Panc1 (cell line): ENCODE data around the gene CCNG2. TPM values are rescaled to one million over a fixed set of nuclear protein-coding genes. Genes with fewer than 3 reads are reported as not detected.
A peak's percentile ranks its signal among the peaks of the same experiment; 100 is the strongest.

Experiments used
- ATAC-seq: fragments of 200-7000 bp; cut with Tn5 transposase; 2 replicates; pipeline ENCODE4 v1.9.1; 2020; ENCODE audit warnings: mild to moderate bottlenecking, moderate library complexity
- BruUV-seq: library from RNA; stranded (reverse); fragments of 400-500 nt; replicated peaks from 2 replicates; lab custom pipeline; 2021; lab: Mats Ljungman, UMichigan
- CTCF ChIA-PET: fragments of 300-600 bp; sonication (Branson Sonifier 250); formaldehyde crosslinking; loops from one replicate; lab custom pipeline; 2022; ENCODE audit warnings: antibody characterized with exemption; lab: Charles Lee
- POLR2A ChIA-PET: fragments of 300-600 bp; sonication (Branson Sonifier 250); formaldehyde crosslinking; loops from one replicate; lab custom pipeline; 2022; ENCODE audit warnings: antibody characterized with exemption; lab: Charles Lee
- DNase-seq: peaks from one replicate; pipeline ENCODE4 v3.0.0-alpha.2; 2010; ENCODE audit warnings: low read depth, low spot score
- H3K27ac ChIP-seq: 2 replicates; pipeline ENCODE4 v1.5.1; 2011; ENCODE audit warnings: mild to moderate bottlenecking, low read length, inconsistent platforms
- H3K27me3 ChIP-seq: fragments of 200-500 bp; sonication (Bioruptor generic); 2 replicates; pipeline ENCODE4 v1.6.0; 2014; ENCODE audit warnings: low read length, inconsistent platforms; ENCODE audit not compliant: control insufficient read depth, insufficient read depth
- H3K36me3 ChIP-seq: fragments of 200-500 bp; sonication (Bioruptor generic); 2 replicates; pipeline ENCODE4 v1.5.1; 2014; ENCODE audit warnings: inconsistent platforms, mild to moderate bottlenecking, low read length, moderate library complexity; ENCODE audit not compliant: control insufficient read depth, insufficient read depth
- H3K4me1 ChIP-seq: 2 replicates; pipeline ENCODE4 v1.5.1; 2011; ENCODE audit warnings: inconsistent platforms, mild to moderate bottlenecking, low read length, moderate library complexity; ENCODE audit not compliant: control insufficient read depth, insufficient read depth
- H3K4me3 ChIP-seq, 2 experiments: 2 replicates each; pipeline ENCODE4 v1.5.1; 2011 to 2012; ENCODE audit warnings: low read depth in 2 of 2, low read length in 2 of 2, mild to moderate bottlenecking in 2 of 2, inconsistent platforms in 1 of 2, moderate library complexity in 1 of 2
- H3K9me3 ChIP-seq: fragments of 200-500 bp; sonication (Bioruptor generic); 2 replicates; pipeline ENCODE4 v1.5.1; 2014; ENCODE audit warnings: low read depth, mild to moderate bottlenecking, inconsistent platforms, low read length, moderate library complexity; ENCODE audit not compliant: control insufficient read depth, insufficient read depth
- CTCF ChIP-seq: fragments of 450-650 bp; IDR thresholded peaks from 2 replicates; pipeline ENCODE4 v1.5.1; 2017; ENCODE audit warnings: mild to moderate bottlenecking
- POLR2AphosphoS5 ChIP-seq: IDR thresholded peaks from 2 replicates; pipeline ENCODE4 v1.6.1; 2012; ENCODE audit warnings: mild to moderate bottlenecking, low read depth, low read length, moderate library complexity
- REST ChIP-seq, 2 experiments: IDR thresholded peaks; 2 replicates each; pipeline ENCODE4 v1.6.1; 2011 to 2012; ENCODE audit warnings: low read depth in 2 of 2, control low read depth in 1 of 2, low read length in 1 of 2, mild to moderate bottlenecking in 1 of 2, moderate library complexity in 1 of 2; ENCODE audit not compliant: insufficient read depth in 1 of 2
- SIN3A ChIP-seq: IDR thresholded peaks from 2 replicates; pipeline ENCODE4 v1.6.1; 2012; ENCODE audit warnings: low read depth, mild to moderate bottlenecking, low read length, moderate library complexity, borderline replicate concordance; ENCODE audit not compliant: insufficient read depth
- TCF7L2 ChIP-seq: IDR thresholded peaks from 2 replicates; pipeline ENCODE4 v1.6.1; 2011; ENCODE audit warnings: mild to moderate bottlenecking, low read depth, low read length, inconsistent platforms
- in situ Hi-C: cut with HindIII; loops from 2 replicates; pipeline ENCODE4 v1.10.0; 2016; ENCODE audit warnings: low sequenced_read_pairs, low pct_unique_long_range_greater_than_20kb
- intact Hi-C: fragments of 100-400 bp; cut with micrococcal nuclease; formaldehyde crosslinking; loops from one replicate; pipeline ENCODE4 v1.10.0; 2022; ENCODE audit not compliant: unreplicated experiment
- total RNA-seq: library from RNA; stranded (reverse); gene quantifications from one replicate; pipeline ENCODE4 v1.2.1, GENCODE V29; 2021; ENCODE audit not compliant: unreplicated experiment

The CCNG2 gene
- total RNA-seq, 1 experiment from 2014 or later: 18.4 TPM

- no peak overlapping the region for H3K27ac ChIP-seq
- H3K27me3 ChIP-seq: no peaks in the 10 kb centered on the region
- no peak for ATAC-seq
- intact Hi-C loops (no loop called here), in situ Hi-C loops (no loop called here)
- H3K4me3 ChIP-seq: no peak overlapping the region
- ChIA-PET POLR2A (no interaction called here), CTCF (no interaction called here)
- H3K36me3 ChIP-seq: no peaks in the 10 kb centered on the region
- H3K4me1 ChIP-seq: no peaks in the 10 kb centered on the region
- DNase-seq: no peak
- no peaks in the 10 kb centered on the region for H3K9me3 ChIP-seq
- TF ChIP-seq CTCF (0 out of 2 replicates have a peak, but pooled peaks have one; percentile 10), TCF7L2 (no peak)
- no TSS peak for BruUV-seq
Measured at GRCh38 chr4:77120886-77121508, 36.0 kb upstream of the CCNG2 start.

- ATAC-seq: no peak
- POLR2A ChIA-PET: no interaction called here
Measured at GRCh38 chr4:77121736-77122240, 35.2 kb upstream of the CCNG2 start.

More at GRCh38 chr4:77121736-77122240, 35.2 kb upstream of the CCNG2 start:
- no peaks in the 10 kb centered on the region for H3K27me3 ChIP-seq
- H3K36me3 ChIP-seq: no peaks in the 10 kb centered on the region
- H3K4me1 ChIP-seq: no peaks in the 10 kb centered on the region
- in situ Hi-C loops (no loop called here), intact Hi-C loops (no loop called here)
- H3K9me3 ChIP-seq: no peaks in the 10 kb centered on the region
- no peak for TF ChIP-seq TCF7L2
- no peak for TF ChIP-seq POLR2AphosphoS5
- no peak for TF ChIP-seq CTCF
- TF ChIP-seq SIN3A: no peak
- no peak for TF ChIP-seq REST (IDR thresholded peaks at IDR 0.05; ENCODE audit: insufficient read depth in 1 of 2, low read depth in 2 of 2, low read length in 1 of 2)
- no peak for DNase-seq
- H3K4me3 ChIP-seq: no peak overlapping the region
- no TSS peak for BruUV-seq
- CTCF ChIA-PET: no interaction called here
- H3K27ac ChIP-seq: no peak overlapping the region
